Activated CD8-positive, alpha-beta memory T cell treated with anti-CD3 and anti-CD28 coated beads, Interleukin-2, amount 50 U/mL, for 48 hours (primary cell): ENCODE measurements around the gene RBM33.

ENCODE experiments used
- DNase-seq: peaks from one replicate; pipeline ENCODE4 v3.0.0-alpha.2; 2020

RBM33 gene

GRCh38 chr7:155696747-155697146 lies 52.3 kb downstream of the RBM33 start:
- DNase-seq, result no peak

- DNase-seq, result no peak
Measured at GRCh38 chr7:155698633-155699032, 54.2 kb downstream of the RBM33 start.

GRCh38 chr7:155699180-155699579 lies 54.7 kb downstream of the RBM33 start:
- no peak for DNase-seq

GRCh38 chr7:155700847-155701246 lies 56.4 kb downstream of the RBM33 start:
- no peak for DNase-seq

- no peak for DNase-seq
Measured at GRCh38 chr7:155701972-155702544, 57.6 kb downstream of the RBM33 start.

GRCh38 chr7:155702616-155703015 lies 58.2 kb downstream of the RBM33 start:
- DNase-seq, result no peak

GRCh38 chr7:155705623-155706360 lies 61.3 kb downstream of the RBM33 start:
- DNase-seq, result no peak

- no peak for DNase-seq
Measured at GRCh38 chr7:155706376-155706775, 61.9 kb downstream of the RBM33 start.

GRCh38 chr7:155709453-155709852 lies 65.0 kb downstream of the RBM33 start:
- no peak for DNase-seq

GRCh38 chr7:155710031-155710430 lies 65.6 kb downstream of the RBM33 start:
- no peak for DNase-seq

GRCh38 chr7:155710530-155710929 lies 66.1 kb downstream of the RBM33 start:
- no peak for DNase-seq

GRCh38 chr7:155711081-155711480 lies 66.6 kb downstream of the RBM33 start:
- DNase-seq, result no peak

GRCh38 chr7:155713384-155713783 lies 68.9 kb downstream of the RBM33 start:
- DNase-seq, result no peak

GRCh38 chr7:155714702-155715101 lies 70.2 kb downstream of the RBM33 start:
- no peak for DNase-seq

- DNase-seq, result no peak
Measured at GRCh38 chr7:155715111-155715805, 70.8 kb downstream of the RBM33 start.

GRCh38 chr7:155717010-155717744 lies 72.7 kb downstream of the RBM33 start:
- no peak for DNase-seq

- no peak for DNase-seq
Measured at GRCh38 chr7:155721056-155721455, 76.6 kb downstream of the RBM33 start.

GRCh38 chr7:155722118-155722517 lies 77.7 kb downstream of the RBM33 start:
- DNase-seq, result no peak

- DNase-seq, result no peak
Measured at GRCh38 chr7:155722936-155723335, 78.5 kb downstream of the RBM33 start.

GRCh38 chr7:155724327-155725005 lies 80.0 kb downstream of the RBM33 start:
- no peak for DNase-seq

- no peak for DNase-seq
Measured at GRCh38 chr7:155725006-155725355, 80.5 kb downstream of the RBM33 start.

- DNase-seq, result no peak
Measured at GRCh38 chr7:155727616-155728015, 83.2 kb downstream of the RBM33 start.

GRCh38 chr7:155728116-155728515 lies 83.7 kb downstream of the RBM33 start:
- no peak for DNase-seq
